CD14-positive monocyte (primary cell): ENCODE results near the gene SLC6A5. TPM values are rescaled to one million over a fixed set of nuclear protein-coding genes. Genes with fewer than 3 reads are reported as not detected.

Source experiments
- DNase-seq, 3 donors: peaks; one replicate each; pipeline ENCODE4 v3.0.0-alpha.2; 2011 to 2022
- H2AFZ ChIP-seq: 2 replicates; pipeline ENCODE4 v1.6.0; 2012; ENCODE audit warnings: mild to moderate bottlenecking, low read depth, low read length, inconsistent platforms; ENCODE audit not compliant: insufficient read depth, poor library complexity, severe bottlenecking
- H3K27ac ChIP-seq, 2 donors: 1 replicate in 1 of 2; 2 replicates in 1 of 2; pipeline ENCODE4 v1.5.1; 2012 to 2013; ENCODE audit warnings: low read length in 2 of 2, control low read depth in 1 of 2, inconsistent platforms in 1 of 2, low read depth in 1 of 2, mild to moderate bottlenecking in 1 of 2
- H3K27me3 ChIP-seq, 2 donors: one replicate each; pipeline versions ENCODE4 v1.6.0 to v1.6.1; 2011 to 2013; ENCODE audit warnings: low read length in 2 of 2; ENCODE audit not compliant: control insufficient read depth in 2 of 2, insufficient read depth in 2 of 2
- H3K36me3 ChIP-seq, 2 donors: replicated peaks in 1 of 2; 1 replicate in 1 of 2; 2 replicates in 1 of 2; pipeline versions ENCODE4 v1.5.1 to v1.6.1; 2012 to 2013; ENCODE audit warnings: low read length in 2 of 2, control low read depth in 1 of 2, inconsistent platforms in 1 of 2, mild to moderate bottlenecking in 1 of 2; ENCODE audit not compliant: insufficient read depth in 2 of 2, control insufficient read depth in 1 of 2
- H3K4me1 ChIP-seq, 2 donors: 1 replicate in 1 of 2; 2 replicates in 1 of 2; pipeline versions ENCODE4 v1.5.1 to v1.6.1; 2012 to 2013; ENCODE audit warnings: low read length in 2 of 2, control low read depth in 1 of 2, inconsistent platforms in 1 of 2, mild to moderate bottlenecking in 1 of 2, moderate library complexity in 1 of 2; ENCODE audit not compliant: insufficient read depth in 2 of 2, control insufficient read depth in 1 of 2
- H3K4me2 ChIP-seq: replicated peaks from 2 replicates; pipeline ENCODE3; 2012; ENCODE audit warnings: low read length, moderate library complexity, mild to moderate bottlenecking; ENCODE audit not compliant: poor library complexity, severe bottlenecking; ENCODE audit errors: extremely low read depth
- H3K4me3 ChIP-seq, 3 experiments: fragments of 200-600 bp in 1 of 3; sonication (generic) in 1 of 3; replicated peaks in 1 of 3; 1 replicate in 2 of 3; 2 replicates in 1 of 3; pipeline ENCODE4 v1.5.1; 2011 to 2013; ENCODE audit warnings: low read length in 3 of 3, mild to moderate bottlenecking in 3 of 3, control low read depth in 2 of 3, low read depth in 2 of 3, inconsistent platforms in 1 of 3, moderate library complexity in 1 of 3
- H3K79me2 ChIP-seq: 2 replicates; pipeline ENCODE4 v1.6.0; 2012; ENCODE audit warnings: mild to moderate bottlenecking, control low read depth, inconsistent platforms, low read length, moderate library complexity; ENCODE audit not compliant: insufficient read depth
- H3K9ac ChIP-seq: 2 replicates; pipeline ENCODE4 v1.6.0; 2017; ENCODE audit warnings: low read length, mild to moderate bottlenecking; ENCODE audit not compliant: insufficient read depth, poor library complexity, severe bottlenecking
- H3K9me3 ChIP-seq, 2 donors: replicated peaks in 1 of 2; 1 replicate in 1 of 2; 2 replicates in 1 of 2; pipeline versions ENCODE4 v1.5.1 to v1.6.1; 2012 to 2013; ENCODE audit warnings: low read length in 2 of 2, control low read depth in 1 of 2; ENCODE audit not compliant: control insufficient read depth in 1 of 2, insufficient read depth in 1 of 2
- H4K20me1 ChIP-seq: 2 replicates; pipeline ENCODE4 v1.6.0; 2012; ENCODE audit warnings: mild to moderate bottlenecking, low read length, control low read depth, moderate library complexity; ENCODE audit not compliant: insufficient read depth
- H3K27ac Mint-ChIP-seq, 7 donors: one replicate each; pipeline ENCODE4 v1.8.0; 2020; ENCODE audit warnings: mild to moderate bottlenecking in 7 of 7, mixed read lengths in 7 of 7, moderate library complexity in 6 of 7, inconsistent platforms in 2 of 7
- H3K27me3 Mint-ChIP-seq, 3 donors: one replicate each; pipeline ENCODE4 v1.8.0; 2021 to 2022; ENCODE audit warnings: low read depth in 3 of 3, mild to moderate bottlenecking in 3 of 3, mixed read lengths in 3 of 3, moderate library complexity in 3 of 3, inconsistent platforms in 1 of 3
- H3K36me3 Mint-ChIP-seq, 2 donors: one replicate each; pipeline ENCODE4 v1.8.0; 2020; ENCODE audit warnings: mixed read lengths in 2 of 2, inconsistent platforms in 1 of 2, mild to moderate bottlenecking in 1 of 2
- H3K4me1 Mint-ChIP-seq: one replicate; pipeline ENCODE4 v1.8.0; 2020; ENCODE audit warnings: mild to moderate bottlenecking, mixed read lengths
- H3K4me3 Mint-ChIP-seq, 2 donors: one replicate each; pipeline ENCODE4 v1.8.0; 2020; ENCODE audit warnings: mild to moderate bottlenecking in 2 of 2, mixed read lengths in 2 of 2, moderate library complexity in 1 of 2
- H3K9me3 Mint-ChIP-seq, 7 donors: one replicate each; pipeline ENCODE4 v1.8.0; 2020 to 2022; ENCODE audit warnings: mixed read lengths in 7 of 7, mild to moderate bottlenecking in 6 of 7, moderate library complexity in 6 of 7, inconsistent platforms in 2 of 7
- CTCF ChIP-seq: fragments of 200-600 bp; IDR thresholded peaks from one replicate; pipeline ENCODE4 v1.8.0; 2022; ENCODE audit warnings: antibody characterized with exemption, mild to moderate bottlenecking
- WGBS: methylation state at CpG from one replicate; pipeline ENCODE4 v1.1.5; 2013; ENCODE audit warnings: missing lambda C conversion rate; ENCODE audit not compliant: insufficient coverage; 5-methylcytosine and 5-hydroxymethylcytosine counted together
- intact Hi-C, 2 donors: fragments of 100-400 bp; cut with micrococcal nuclease; formaldehyde crosslinking; loops; one replicate each; pipeline versions ENCODE4 v1.15.0 to v1.15.1; 2023
- polyA plus RNA-seq, 3 donors: library from polyadenylated mRNA; depleted of rRNA in 1 of 3; unstranded in 2 of 3; stranded (reverse) in 1 of 3; fragments of 300-500 nt in 2 of 3; fragments of >200 nt in 1 of 3; fragmentation: Illumina TruSeq in 2 of 3; gene quantifications; 1 replicate in 2 of 3; 2 replicates in 1 of 3; pipeline ENCODE4 v1.2.3, GENCODE V29; 2012 to 2021

SLC6A5 gene
- polyA plus RNA-seq, 3 donors: not detected

DNA sequence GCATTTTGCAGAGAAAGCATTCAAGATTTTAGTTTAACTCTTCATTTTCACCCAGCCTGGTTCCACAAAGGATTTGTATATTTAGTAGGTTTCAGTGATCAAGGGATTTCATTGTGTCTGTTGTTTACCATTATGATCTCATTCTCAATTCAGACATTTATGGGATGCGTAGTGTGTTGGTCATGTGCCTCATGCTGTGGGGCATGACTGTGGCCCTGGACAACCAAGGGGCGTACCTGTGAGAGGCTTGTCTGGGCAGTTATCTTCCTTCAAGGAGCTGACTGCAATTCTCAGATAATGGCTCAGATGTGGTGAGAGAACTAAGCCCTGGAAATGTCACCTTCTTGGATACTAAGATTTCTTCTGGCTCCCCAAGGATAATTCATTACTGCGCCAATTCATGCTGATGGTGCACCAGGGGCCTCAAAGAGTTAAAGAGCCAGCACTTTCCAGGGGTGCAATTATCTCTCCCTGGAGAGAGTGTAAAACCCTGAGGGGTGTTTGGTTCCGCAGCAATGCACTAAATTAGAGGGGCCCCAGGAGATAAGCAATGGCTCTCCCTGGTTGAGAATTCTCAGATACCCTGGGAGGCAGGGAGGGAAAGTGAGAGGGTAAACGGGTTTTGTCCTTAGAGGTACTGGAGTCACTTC is 32.2 kb downstream of the SLC6A5 start:
- H3K27me3 ChIP-seq: no peaks in the 10 kb centered on the region
- H2AFZ ChIP-seq: no peak overlapping the region
- no peak for DNase-seq
- no peaks in the 10 kb centered on the region for H4K20me1 ChIP-seq
- Mint-ChIP-seq H3K36me3 (no peaks in the 10 kb centered on the region), H3K27ac (no peak overlapping the region), H3K9me3 (peaks cover 0 to 8% (median 0%) of the 10 kb centered on the region in 7 donors), H3K27me3 (peaks cover 2 to 10% (median 7%) of the 10 kb centered on the region in 3 donors), H3K4me1 (no peaks in the 10 kb centered on the region), H3K4me3 (no peak overlapping the region)
- intact Hi-C loops: no loop called here
- no peaks in the 10 kb centered on the region for H3K79me2 ChIP-seq
- H3K27ac ChIP-seq: no peak overlapping the region
- WGBS: 83% methylated on average over 3 of the region's 5 CpGs
- H3K9me3 ChIP-seq: peaks cover 0 to 6% of the 10 kb centered on the region in 2 donors
- H3K4me3 ChIP-seq: no peak overlapping the region
- no peaks in the 10 kb centered on the region for H3K36me3 ChIP-seq
- no peak overlapping the region for H3K4me2 ChIP-seq
- H3K4me1 ChIP-seq: no peaks in the 10 kb centered on the region
- TF ChIP-seq CTCF: no peak
- no peak overlapping the region for H3K9ac ChIP-seq

DNA sequence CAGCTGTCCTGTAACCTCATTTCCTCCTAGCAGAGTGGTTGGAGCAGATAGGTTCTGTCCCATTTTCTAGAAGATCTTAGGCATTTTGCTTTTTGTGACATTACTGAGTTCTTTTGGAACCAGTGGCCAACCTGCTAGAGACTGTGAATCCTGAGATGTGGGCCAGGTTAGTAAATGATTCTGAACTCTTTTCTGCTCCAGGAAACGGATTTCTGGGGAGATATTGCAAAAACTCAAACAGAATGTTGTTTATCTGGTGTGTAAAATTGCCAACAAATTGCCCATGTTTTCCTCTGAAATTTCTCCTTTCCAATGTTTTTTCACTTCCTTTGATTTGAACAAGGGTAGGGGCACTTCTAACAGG is 32.7 kb downstream of the SLC6A5 start:
- peaks cover 2 to 10% (median 7%) of the 10 kb centered on the region in 3 donors for H3K27me3 Mint-ChIP-seq
- no peak overlapping the region for H2AFZ ChIP-seq
- intact Hi-C loops: no loop called here
- no peak overlapping the region for H3K4me3 ChIP-seq
- no peak overlapping the region for H3K27ac ChIP-seq
- peaks cover 0 to 6% of the 10 kb centered on the region in 2 donors for H3K9me3 ChIP-seq
- no peak overlapping the region for H3K4me2 ChIP-seq
- DNase-seq: no peak
- no peak overlapping the region for H3K4me3 Mint-ChIP-seq
- H3K27ac Mint-ChIP-seq: no peak overlapping the region
- no peak overlapping the region for H3K9ac ChIP-seq
- H3K79me2 ChIP-seq: no peaks in the 10 kb centered on the region
- no CpG with 5 or more reads among the region's 1 CpG for WGBS
- H3K27me3 ChIP-seq: no peaks in the 10 kb centered on the region
- H3K36me3 Mint-ChIP-seq: no peaks in the 10 kb centered on the region
- no peak for TF ChIP-seq CTCF
- no peaks in the 10 kb centered on the region for H3K4me1 Mint-ChIP-seq
- no peaks in the 10 kb centered on the region for H3K4me1 ChIP-seq
- H3K9me3 Mint-ChIP-seq: peaks cover 0 to 10% (median 0%) of the 10 kb centered on the region in 7 donors
- H4K20me1 ChIP-seq: no peaks in the 10 kb centered on the region
- H3K36me3 ChIP-seq: no peaks in the 10 kb centered on the region
